AG10803 (cell line): Measurements from ENCODE around the gene COL27A1.

Experiments
- DNase-seq: peaks from one replicate; pipeline ENCODE4 v3.0.0; 2010; ENCODE audit warnings: low read depth
- H3K4me3 ChIP-seq: 2 replicates; pipeline ENCODE4 v1.5.1; 2011; ENCODE audit warnings: mild to moderate bottlenecking, low read length, control low read depth
- CTCF ChIP-seq: conservative IDR thresholded peaks from 2 replicates; pipeline ENCODE4 v1.5.1; 2011; ENCODE audit warnings: mild to moderate bottlenecking, low read length, control low read depth, inconsistent platforms

The COL27A1 gene

GRCh38 chr9:114312513-114312875, 157.2 kb downstream of the COL27A1 start:
- no peak overlapping the region for H3K4me3 ChIP-seq
- no peak for DNase-seq
- no peak for TF ChIP-seq CTCF

GRCh38 chr9:114313186-114313585, 157.8 kb downstream of the COL27A1 start:
- TF ChIP-seq CTCF = no peak
- no peak overlapping the region for H3K4me3 ChIP-seq
- DNase-seq = peak; percentile 26

- no peak for DNase-seq
- TF ChIP-seq CTCF = no peak
Observed at GRCh38 chr9:114314256-114314867, 159.0 kb downstream of the COL27A1 start.

GRCh38 chr9:114314881-114315722, 159.8 kb downstream of the COL27A1 start:
- TF ChIP-seq CTCF = no peak
- DNase-seq = peak; percentile 25
- no peak overlapping the region for H3K4me3 ChIP-seq

More at GRCh38 chr9:114314256-114314867, 159.0 kb downstream of the COL27A1 start:
- H3K4me3 ChIP-seq = no peak overlapping the region

- no peak for TF ChIP-seq CTCF
- DNase-seq = no peak
- H3K4me3 ChIP-seq = no peak overlapping the region
Observed at GRCh38 chr9:114315723-114316363, 160.5 kb downstream of the COL27A1 start.

- no peak overlapping the region for H3K4me3 ChIP-seq
- DNase-seq = peak; percentile 8
Observed at GRCh38 chr9:114316605-114317230, 161.4 kb downstream of the COL27A1 start.

More at GRCh38 chr9:114316605-114317230, 161.4 kb downstream of the COL27A1 start:
- TF ChIP-seq CTCF = no peak
